ENCODE data around the gene AFAP1.

DNA sequence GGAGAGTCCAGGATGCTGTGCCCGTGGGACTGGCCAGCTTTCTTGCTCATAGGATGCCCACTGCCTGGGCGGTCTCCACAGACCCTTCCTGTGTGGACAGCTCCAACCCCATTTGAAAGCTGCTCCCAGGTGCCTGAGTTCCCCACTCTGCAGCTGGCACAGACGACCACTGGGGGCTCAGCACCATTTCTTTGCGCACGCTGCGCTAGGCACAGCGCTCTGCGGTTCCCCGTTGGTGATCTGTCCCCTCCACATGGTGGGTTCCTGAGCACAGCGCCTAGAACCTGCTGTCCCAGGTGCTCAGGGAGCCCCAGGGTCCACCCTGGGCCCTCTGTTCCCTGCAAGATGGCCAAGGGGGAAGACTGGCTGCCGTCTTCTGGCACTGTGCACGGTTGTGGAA lies 45.4 kb upstream of the AFAP1 start:
- TF ChIP-seq, protein P1, sequence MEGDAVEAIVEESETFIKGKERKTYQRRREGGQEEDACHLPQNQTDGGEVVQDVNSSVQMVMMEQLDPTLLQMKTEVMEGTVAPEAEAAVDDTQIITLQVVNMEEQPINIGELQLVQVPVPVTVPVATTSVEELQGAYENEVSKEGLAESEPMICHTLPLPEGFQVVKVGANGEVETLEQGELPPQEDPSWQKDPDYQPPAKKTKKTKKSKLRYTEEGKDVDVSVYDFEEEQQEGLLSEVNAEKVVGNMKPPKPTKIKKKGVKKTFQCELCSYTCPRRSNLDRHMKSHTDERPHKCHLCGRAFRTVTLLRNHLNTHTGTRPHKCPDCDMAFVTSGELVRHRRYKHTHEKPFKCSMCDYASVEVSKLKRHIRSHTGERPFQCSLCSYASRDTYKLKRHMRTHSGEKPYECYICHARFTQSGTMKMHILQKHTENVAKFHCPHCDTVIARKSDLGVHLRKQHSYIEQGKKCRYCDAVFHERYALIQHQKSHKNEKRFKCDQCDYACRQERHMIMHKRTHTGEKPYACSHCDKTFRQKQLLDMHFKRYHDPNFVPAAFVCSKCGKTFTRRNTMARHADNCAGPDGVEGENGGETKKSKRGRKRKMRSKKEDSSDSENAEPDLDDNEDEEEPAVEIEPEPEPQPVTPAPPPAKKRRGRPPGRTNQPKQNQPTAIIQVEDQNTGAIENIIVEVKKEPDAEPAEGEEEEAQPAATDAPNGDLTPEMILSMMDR (IDR thresholded peaks at IDR 0.05) = no peak
- TF ChIP-seq ZFX (IDR thresholded peaks at IDR 0.05; ENCODE audit: borderline replicate concordance) = no peak
